Keratinocyte (primary cell): ENCODE measurements around the gene SLFN11.
"Not testable (repeated sequence)": the region's sequence is repeated elsewhere in the genome, so short reads cannot be mapped to it uniquely, and the experiment has no call there.

Experiments used
- EZH2 ChIP-seq: IDR thresholded peaks from one replicate; pipeline ENCODE4 v1.6.1; 2012; ENCODE audit warnings: inconsistent platforms, mild to moderate bottlenecking, low read length, moderate library complexity
- TF ChIP-seq, protein P1 (sequence below), 3 experiments: IDR thresholded peaks in 1 of 3; conservative IDR thresholded peaks in 1 of 3; optimal IDR thresholded peaks in 1 of 3; 2 replicates in 2 of 3; 3 replicates in 1 of 3; pipeline versions ENCODE3 to v1.5.1; 2011; ENCODE audit warnings: low read length in 3 of 3, mild to moderate bottlenecking in 3 of 3, moderate library complexity in 2 of 3, control low read depth in 1 of 3, inconsistent platforms in 1 of 3; ENCODE audit not compliant: insufficient read depth in 2 of 3; ENCODE audit errors: extremely low read depth in 1 of 3

GRCh38 chr17:35421069-35421468 is 47.6 kb upstream of the SLFN11 start:
- TF ChIP-seq, protein P1, sequence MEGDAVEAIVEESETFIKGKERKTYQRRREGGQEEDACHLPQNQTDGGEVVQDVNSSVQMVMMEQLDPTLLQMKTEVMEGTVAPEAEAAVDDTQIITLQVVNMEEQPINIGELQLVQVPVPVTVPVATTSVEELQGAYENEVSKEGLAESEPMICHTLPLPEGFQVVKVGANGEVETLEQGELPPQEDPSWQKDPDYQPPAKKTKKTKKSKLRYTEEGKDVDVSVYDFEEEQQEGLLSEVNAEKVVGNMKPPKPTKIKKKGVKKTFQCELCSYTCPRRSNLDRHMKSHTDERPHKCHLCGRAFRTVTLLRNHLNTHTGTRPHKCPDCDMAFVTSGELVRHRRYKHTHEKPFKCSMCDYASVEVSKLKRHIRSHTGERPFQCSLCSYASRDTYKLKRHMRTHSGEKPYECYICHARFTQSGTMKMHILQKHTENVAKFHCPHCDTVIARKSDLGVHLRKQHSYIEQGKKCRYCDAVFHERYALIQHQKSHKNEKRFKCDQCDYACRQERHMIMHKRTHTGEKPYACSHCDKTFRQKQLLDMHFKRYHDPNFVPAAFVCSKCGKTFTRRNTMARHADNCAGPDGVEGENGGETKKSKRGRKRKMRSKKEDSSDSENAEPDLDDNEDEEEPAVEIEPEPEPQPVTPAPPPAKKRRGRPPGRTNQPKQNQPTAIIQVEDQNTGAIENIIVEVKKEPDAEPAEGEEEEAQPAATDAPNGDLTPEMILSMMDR (optimal IDR thresholded peaks at IDR 0.05 in 1 of 3, IDR thresholded peaks at IDR 0.05 in 1 of 3, conservative IDR thresholded peaks at IDR 0.05 in 1 of 3; ENCODE audit: extremely low read depth in 1 of 3, insufficient read depth in 2 of 3, low read length in 3 of 3) = not testable (repeated sequence)
- TF ChIP-seq EZH2 = not testable (repeated sequence)
